AG04449 (cell line): ENCODE data around the gene KRT1.

Experiments used
- CTCF ChIA-PET: fragments of 350-600 bp; formaldehyde crosslinking; extraction: SDS; loops from one replicate; lab custom pipeline; 2021; ENCODE audit warnings: antibody characterized with exemption; lab: Yijun Ruan, JAX
- POLR2A ChIA-PET: fragments of 400-600, 350-600 bp; formaldehyde crosslinking; extraction: SDS; loops from one replicate; lab custom pipeline; 2020; ENCODE audit warnings: antibody characterized with exemption, inconsistent platforms; lab: Yijun Ruan, JAX
- DNase-seq: peaks from one replicate; pipeline ENCODE4 v3.0.0-alpha.2; 2010; ENCODE audit warnings: low read depth, low spot score
- H3K4me3 ChIP-seq: 2 replicates; pipeline ENCODE4 v1.5.1; 2011; ENCODE audit warnings: low read depth, mild to moderate bottlenecking, control low read depth, low read length
- CTCF ChIP-seq: IDR thresholded peaks from one replicate; pipeline ENCODE4 v1.5.1; 2011; ENCODE audit warnings: mild to moderate bottlenecking, moderate library complexity, low read length, control low read depth, inconsistent platforms; ENCODE audit not compliant: insufficient read depth; ENCODE audit errors: missing control alignments

Gene KRT1

GRCh38 chr12:52628111-52628507, 52.1 kb downstream of the KRT1 start:
- TF ChIP-seq CTCF: no peak
- DNase-seq: no peak
- CTCF ChIA-PET: no interaction called here
- POLR2A ChIA-PET: no interaction called here
- no peak overlapping the region for H3K4me3 ChIP-seq

GRCh38 chr12:52627395-52628110, 52.7 kb downstream of the KRT1 start:
- POLR2A ChIA-PET: no interaction called here
- DNase-seq: no peak
- no peak for TF ChIP-seq CTCF
- H3K4me3 ChIP-seq: no peak overlapping the region
- CTCF ChIA-PET: interaction anchor here (1.0 kb wide), 1 partner anchor 44 kb away, joined by 3 read pairs; no protein-coding TSS in a partner anchor
